ENCODE data around the gene TTN.

DNA sequence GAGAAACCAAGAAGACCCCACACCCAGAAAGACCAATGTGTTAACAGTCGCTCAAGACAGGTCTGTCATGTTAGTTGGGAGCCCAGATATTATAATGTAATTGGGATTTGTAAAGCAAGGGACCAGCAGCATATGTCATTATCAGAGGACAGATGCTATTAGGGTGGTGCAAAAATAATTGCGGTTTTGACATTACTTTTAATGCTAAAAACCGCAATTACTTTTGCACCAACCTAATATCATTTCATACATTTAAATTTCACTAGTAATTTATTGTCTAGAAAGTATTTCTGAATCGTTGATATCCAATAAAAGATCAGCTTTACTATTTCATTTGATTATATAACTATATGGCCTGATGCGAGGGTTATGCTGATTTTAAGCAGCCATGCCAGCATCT lies 131.2 kb downstream of the TTN start:
- TF ChIP-seq CTCF (IDR thresholded peaks at IDR 0.05) (no peak), POLR2A (IDR thresholded peaks at IDR 0.05) (no peak)

Measured in esophagus squamous epithelium (tissue), 4 donors.